Measurements from ENCODE around the gene RBM5. TPM values are rescaled to one million over a fixed set of nuclear protein-coding genes. Genes with fewer than 3 reads are reported as not detected.

The RBM5 gene
- total RNA-seq, 1 donor from 2014 or later = 204 TPM

DNA sequence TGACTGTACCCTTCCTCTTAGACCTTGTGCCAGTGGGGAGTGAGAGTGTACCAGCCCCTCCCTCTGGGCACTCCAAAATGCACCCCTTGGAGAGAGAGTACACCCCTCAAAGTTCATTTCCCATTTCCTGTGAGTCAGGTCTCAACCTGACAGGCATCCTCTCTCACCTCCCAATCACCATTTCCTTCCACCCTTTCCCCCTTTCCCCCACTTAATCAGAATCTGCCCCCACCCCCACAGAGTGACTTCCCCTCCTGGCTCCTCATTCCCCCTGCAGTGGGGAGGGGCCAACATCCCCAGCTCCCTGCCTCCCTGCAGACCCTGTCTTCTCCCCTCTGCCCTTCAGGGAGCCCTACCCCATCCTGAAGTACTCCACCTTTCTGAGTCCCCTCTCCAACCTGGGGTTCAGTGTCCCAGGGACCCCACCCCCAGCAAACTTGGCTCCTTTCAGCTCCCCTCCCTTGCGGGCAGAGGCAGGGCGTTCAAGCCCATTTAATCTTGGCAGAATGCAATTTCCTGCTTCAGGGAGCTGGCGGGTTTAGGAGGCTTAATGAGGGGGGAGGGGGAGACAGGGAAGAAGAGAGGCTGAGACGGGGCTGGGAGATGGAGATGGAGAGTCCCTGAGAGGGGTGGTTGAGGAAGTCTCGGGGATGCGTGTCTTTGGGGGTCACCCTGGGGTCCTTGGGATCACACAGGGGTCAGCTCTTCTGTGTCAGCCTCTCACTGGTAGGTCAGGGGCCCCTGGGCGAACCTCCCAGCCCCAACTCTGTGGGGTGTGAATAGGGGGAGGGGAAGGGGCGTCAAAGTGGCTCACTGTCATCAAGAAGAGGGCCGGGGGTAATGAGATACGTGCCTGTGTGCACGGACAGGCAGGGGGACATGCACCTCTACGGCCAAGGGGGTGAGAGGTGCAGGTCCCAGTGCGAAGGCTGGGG, 49.8 kb downstream of the RBM5 start:
- DNase-seq = peak; percentile 71

DNA sequence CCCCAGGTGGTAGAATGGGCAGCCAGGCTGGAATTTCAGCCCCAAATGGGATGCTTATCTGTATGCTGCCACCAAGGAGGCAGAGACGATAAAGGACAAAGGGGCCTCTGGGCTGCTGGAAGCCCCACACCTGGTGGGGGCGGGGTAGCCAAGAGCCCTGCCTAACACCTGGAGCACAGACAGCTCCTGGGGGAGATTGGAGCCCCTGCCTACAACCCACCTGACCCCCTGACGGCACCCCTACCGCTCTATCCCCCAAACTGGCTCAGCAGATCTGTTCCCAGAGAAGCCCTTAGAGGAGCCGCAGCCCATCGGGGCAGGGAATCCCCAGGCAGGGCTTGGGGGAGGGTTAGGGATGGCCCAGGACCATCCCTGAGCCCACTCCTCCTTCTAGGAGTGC, 50.6 kb downstream of the RBM5 start:
- no peak for DNase-seq

DNA sequence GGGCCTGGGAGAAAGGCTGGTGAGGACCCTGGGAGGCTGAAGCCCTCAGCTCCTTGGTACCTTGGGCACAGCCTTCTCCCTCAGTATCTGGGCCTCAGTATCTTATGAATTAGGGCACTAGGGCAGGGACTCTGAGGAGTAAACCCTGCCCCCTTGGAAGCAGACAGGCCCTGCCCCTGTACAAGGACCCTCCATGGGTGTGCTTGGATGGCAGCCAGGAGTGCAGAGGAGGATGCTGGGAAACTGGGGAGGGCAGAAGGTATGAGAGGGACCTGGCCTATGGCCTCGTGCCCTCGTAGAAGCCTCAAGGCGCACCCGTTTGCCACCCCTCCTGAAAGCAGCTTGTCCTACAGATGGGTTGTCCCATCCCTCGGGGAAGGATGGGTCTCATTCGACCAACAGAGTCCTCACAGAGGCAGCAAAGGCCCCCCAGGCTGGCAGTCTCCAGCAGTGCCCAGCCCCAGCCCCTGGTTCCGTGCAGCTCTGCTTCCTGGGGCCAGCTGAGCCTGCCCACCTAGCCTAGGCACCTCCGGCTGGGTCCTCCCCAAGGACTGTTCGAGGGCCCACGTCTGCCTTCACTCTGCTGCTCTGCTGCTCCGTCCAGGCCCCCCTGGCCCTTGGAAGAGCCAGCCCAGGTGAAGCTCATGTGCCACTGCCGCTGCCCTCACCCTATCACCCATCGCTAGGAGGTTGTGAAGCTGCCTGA, 51.2 kb downstream of the RBM5 start:
- DNase-seq = no peak

DNA sequence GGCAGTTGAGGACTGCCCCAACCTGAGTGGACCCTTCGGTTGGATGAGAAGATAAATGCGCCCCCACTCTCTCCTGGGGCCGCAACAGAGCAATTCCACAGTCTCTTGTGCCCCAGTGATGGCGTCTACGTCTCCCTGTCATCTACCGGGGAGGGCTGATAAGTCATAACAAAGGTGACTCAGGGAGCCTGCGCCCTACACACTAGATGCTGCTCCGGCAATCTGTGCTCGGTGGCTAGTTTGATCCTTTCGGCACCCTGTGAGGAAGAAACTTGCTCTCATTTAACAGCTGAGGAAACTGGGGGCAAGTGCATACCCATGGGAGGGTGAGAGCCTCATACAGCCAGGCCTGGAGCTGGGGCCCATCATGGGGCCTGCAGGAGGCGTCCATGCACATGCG, 52.3 kb downstream of the RBM5 start:
- no peak for DNase-seq

DNA sequence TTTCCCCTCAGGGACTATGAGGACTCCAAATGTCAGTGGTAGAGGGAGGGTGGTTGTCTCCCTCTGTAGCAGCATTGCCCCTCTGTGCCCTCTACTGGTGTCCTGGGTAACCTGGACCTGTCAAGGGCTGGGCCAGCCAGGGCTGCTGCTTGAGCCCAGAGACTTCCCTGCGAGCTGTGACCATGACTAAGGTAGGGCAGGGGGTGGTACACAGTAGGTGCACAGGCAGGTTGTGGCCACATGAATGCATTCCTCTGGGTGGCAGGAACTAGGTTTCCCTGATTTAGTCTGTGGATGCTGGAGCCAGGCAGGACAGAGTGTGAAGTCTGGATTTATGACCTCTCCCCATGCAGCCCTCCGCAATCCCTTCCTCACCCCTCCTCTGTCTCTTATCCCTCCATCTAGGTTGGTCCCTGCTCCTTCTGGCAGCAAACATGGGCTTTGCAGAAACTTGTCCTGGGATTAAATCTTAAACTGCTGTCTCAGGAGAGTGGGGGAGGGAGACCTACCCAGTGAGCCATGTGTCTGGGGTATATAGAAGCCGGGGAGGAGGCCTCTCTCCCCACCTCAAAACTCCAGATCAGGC, 57.7 kb downstream of the RBM5 start:
- DNase-seq = no peak

DNA sequence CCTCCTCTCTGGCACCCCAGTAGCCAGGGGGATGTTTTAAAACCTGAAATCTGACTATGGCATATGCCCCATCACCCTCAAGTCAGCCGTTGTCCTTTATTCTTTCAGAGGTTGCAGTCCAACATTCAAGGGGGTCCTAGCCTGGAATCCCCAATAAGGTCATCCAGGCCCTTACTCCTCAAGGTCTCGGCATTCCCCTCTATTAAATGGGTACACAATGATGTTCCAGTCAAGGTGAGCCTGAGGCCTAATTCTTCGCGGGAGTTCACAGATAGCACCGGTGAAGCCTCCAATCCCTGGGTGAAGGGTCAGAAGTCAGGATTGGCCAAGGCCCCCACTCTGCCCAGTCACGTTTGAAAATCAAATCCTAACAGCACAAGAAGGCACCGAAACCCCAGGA, 58.3 kb downstream of the RBM5 start:
- DNase-seq = no peak

DNA sequence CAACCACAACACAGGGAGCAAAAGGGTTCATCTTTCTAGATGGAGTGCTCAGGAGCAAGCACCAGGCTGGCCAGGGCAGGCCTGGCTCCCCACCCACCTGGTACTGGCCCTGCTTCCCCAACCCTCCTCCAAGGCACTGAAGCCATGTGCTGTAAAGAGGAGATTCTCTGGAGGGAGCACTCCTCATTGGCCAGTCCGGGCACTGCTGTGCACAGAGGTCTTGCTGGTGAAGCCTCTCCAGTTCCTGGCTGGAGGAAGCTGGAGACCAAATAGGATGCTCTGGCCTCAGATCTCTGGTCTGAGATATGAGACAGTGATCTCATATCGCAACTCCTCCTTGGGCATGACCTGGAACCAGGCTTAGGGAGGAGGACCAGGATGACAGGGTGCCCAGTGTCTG, 58.7 kb downstream of the RBM5 start:
- no peak for DNase-seq

DNA sequence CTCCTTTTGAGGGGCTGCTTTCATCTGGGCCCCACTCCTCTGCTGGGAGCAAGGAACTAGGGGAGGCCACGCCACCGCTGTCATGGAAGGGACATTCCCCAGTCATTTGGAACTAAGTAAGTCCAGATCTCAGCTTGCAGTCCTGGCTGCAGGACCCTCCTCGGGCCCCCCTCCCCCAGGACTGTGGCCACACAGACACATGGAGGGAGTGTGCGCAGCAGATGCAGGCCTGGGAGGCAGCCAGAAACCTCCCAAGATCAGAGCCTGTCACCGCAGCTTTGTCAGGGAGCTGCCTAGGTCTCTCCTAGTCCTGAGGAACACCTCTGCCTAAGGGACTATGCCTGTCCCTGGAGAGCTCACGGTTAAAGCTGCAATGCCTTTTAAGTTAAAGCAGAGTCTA, 59.1 kb downstream of the RBM5 start:
- peak; percentile 87 for DNase-seq

DNA sequence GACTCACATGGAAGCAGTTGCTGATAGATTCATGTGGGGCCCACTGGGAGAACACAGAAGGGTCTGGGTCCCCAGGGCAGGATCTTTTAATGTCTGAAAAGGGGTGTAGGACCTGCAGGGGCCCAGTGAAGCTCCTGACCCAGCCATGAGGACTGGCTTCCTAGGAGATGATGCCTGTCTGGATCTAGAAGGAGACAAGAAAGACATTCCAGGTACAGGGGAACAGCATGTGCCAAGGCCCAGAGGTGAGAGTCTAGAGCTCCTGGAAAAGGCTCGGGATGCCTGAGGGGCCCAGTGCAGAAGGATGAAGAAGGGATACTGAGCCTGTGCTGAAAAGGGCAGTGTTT, 61.7 kb downstream of the RBM5 start:
- DNase-seq = no peak

DNA sequence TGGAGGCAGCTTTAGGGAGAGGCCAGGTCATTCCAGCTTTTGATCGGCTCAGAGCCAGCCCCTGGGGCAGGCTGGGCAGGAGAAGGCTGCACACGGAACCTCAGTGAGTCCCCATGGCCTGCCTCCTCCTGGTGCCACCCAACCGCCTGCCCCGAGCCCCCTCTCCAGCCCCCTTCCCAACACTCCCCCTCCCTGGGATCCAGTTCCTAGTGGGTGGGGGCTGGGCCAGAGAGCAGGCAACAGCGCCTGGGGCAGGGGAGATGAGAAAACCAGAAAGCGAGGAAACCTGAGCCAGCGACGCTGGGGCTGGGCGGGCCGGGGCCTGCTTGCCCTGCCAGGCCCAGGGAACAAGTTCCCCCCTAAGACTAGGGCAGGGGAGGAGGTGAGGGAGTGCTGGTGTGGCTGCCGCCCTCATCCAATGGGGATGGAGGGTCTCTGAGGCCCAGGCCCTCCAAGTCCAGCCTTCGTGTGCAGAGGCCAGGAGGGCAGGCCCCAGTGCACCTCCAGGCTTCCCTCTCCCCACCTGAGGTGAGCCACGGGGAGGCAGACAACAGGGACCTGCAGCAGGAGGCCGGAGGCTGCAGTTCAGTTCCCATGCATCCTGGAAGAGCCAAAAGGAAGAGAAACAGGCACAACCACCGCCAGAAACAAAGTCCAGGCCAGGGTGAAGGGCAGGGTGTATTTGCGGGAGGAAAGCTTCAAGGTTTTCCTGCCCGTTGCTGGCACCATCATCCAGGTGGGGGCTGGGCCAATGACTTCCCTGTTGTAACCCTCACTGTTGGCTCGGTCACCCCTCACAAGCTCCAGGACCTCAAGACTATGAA, 62.4 kb downstream of the RBM5 start:
- peak; percentile 90 for DNase-seq

DNA sequence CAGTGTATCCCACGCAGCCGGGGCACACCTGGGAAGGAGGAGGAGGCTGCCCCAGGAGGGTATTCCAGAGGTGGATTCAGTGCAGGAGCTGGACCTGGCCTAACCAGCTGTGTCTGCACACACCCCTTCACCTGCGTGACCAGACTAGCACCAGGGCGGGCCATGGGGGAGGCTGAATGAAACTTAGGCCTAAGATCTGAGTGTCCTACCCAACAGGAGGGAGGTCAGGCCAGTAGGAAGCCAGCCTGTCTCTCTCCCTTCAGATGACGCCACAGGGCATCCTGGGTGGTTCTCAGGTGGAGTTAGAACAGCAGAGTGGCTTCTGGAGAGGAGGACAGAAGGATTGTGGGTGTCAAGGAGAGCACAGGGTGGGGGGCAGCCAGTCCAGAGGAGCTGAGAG, 63.0 kb downstream of the RBM5 start:
- DNase-seq = no peak

DNA sequence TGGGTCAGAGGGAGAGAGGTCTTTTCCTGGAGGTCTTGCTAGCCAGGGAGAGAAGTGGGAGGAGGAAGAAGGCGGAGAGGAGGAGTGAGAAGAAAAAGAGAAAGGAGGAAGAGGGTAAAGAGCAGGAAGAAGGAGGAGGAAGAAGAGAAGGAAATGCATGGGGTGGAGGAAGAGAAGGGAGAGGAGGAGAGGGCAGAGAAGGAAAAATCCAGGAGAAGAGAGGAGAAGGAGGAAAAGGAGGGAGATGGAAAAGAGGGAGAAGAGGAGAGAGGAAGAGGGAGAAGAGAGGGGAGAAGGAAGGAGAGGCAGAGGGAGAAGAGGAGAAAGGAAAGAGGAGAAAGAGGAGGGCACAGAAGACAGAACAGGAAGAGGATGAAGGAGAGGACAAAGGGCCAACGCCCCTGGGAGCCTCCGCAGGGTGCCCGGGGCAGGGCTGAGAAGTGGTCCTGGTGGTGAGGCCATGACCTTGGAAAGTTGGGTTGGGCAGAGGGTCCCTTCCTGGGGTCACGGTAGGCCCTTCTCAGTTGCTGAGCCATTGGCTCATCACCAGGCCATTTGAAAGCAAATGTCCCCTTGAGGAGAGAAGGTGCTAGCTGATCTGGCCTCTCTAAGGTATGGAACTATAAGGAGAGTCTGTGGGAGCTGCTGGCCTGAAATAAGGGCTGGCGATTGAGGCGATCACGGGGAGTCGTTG, 65.2 kb downstream of the RBM5 start:
- DNase-seq = no peak

DNA sequence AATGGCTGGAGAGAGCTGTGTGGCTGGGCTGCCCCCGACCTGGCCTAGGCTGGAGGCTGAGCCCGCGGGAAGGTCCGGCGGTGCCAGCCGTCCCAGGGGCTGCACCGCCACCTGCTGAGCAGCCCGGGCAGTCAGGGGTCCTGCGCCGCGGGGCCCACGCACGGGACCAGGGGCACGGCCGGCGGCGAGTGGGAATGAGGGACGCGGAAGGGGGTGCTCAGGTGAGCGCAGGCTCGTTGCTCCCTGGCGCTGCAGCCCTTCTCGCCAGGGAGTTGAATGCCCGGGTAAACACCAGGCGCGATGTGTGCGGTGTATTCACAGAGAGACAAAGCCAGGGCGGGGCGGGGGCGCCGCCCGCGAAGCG, 65.7 kb downstream of the RBM5 start:
- DNase-seq = no peak

DNA sequence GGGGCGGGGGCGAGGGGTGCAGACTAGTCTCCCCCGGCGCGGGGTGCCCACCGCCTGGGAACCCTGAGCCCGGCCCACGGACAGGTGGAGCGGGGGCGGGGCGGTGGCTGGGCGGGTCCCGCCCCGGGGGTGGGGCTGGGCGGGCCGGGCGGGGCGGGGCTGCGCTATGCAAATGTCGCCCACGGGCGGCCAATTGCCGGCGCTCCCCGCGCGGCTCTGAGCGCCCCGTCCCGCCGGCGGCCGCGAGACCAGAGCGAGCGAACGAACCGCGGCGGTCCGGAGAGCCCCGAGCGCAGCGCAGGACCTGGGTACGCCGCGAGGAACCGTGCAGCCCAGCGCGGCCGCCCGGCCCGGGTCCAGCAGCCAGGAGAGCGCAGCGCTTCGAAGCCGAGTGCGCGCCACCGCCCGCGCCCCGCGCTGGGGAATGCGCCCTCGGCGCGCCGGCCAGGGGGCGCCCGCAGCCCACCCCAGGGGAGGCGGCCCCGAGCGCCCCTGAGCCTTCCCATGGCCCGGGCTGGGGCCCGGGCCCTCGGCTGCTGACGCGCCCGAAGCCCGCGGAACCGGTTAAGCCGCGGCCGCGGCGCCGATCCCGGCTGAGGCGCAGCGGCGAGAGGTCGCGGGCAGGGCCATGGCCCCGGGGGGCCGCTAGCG, 66.2 kb downstream of the RBM5 start, which contains the start of gene SEMA3F:
Gene SEMA3F, plus strand, starts transcription at position 485 of the 651 bp plus-strand sequence. CDS start 4,299 bp downstream, outside the sequence.
- DNase-seq = peak; percentile 84

DNA sequence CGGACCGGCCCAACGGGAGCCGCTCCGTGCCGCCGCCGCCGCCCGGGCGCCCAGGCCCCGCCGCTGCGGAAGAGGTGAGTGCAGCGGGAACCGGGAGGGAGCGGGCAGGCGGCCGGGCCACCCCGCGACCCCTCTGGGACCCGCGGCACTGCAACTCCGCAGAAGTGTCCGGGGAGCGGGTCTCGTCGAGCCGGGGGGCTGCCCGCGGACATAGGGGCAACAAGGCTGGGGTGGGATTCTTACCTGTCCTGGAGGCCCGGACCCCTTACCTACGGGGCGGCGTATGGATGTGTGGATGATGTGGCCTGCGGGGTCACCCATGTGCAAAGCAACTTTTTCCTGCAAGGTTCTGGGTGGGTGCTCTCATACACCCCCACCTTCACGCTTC, 66.8 kb downstream of the RBM5 start:
- DNase-seq = no peak

DNA sequence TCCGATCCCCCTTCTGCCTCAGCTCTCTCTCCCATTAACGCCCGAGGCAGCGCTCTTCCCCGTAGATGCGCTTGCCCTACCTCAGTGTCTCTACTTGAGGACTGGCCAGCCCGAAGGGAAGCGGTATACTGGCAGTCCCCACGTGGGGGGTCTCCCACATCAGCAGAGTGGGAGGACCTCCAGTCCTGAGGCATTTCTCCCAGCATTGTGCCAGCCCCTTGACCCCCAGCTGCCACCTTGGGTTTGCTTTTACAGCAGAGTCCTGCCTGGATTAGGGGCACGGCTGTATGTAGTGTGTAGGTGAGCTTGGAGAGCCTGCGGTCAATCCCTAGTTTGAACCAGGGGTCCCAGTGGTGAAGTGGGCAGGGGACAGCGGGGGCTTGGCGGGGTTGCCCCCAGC, 67.2 kb downstream of the RBM5 start:
- DNase-seq = no peak

DNA sequence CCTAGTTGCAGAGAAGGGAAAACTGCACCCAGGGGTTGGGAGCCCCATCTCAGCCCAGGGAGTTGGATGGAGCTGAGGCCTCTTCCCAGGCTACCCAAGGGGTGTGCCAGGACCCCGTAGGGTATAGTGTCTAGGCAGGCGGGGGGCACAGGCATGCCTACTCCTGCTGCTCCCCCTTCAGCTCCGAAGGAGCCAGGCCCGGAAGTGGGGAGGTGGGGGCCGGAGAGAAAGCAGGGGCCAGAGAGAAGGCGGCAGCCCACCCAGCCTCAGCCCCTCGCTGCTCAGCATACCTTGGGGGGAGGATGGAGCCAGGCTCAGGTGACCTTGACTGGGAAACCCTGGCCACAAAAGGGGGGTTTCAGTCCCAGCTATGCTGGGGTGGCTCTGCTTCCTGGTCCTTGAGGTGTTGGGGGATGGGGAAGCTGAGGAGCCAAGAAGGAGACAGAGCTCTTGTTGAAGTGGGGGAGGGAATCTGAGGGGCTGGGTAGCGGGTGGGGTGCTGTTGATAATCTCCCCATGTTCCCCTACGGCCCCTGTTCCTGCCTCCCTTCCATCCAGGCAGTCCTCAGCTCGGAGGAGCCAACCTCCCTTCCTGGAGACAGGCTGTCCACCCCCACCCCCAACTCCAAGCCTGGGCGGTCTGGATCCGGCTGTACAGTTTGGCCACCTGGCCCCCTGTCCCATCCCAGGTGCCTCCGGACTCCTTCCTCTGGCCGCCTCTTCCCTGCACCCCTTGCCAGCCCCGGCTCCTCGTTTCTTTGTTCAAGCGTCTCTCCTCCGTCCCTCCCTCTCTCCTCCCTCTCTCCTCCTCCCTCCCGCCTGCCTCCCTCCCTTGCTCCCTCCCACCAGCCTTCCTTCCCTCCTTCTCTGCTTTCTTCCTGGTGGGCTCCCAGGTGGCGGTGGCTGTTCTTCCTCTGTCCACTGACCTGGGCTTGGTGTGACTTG, 68.1 kb downstream of the RBM5 start:
- peak; percentile 76 for DNase-seq

DNA sequence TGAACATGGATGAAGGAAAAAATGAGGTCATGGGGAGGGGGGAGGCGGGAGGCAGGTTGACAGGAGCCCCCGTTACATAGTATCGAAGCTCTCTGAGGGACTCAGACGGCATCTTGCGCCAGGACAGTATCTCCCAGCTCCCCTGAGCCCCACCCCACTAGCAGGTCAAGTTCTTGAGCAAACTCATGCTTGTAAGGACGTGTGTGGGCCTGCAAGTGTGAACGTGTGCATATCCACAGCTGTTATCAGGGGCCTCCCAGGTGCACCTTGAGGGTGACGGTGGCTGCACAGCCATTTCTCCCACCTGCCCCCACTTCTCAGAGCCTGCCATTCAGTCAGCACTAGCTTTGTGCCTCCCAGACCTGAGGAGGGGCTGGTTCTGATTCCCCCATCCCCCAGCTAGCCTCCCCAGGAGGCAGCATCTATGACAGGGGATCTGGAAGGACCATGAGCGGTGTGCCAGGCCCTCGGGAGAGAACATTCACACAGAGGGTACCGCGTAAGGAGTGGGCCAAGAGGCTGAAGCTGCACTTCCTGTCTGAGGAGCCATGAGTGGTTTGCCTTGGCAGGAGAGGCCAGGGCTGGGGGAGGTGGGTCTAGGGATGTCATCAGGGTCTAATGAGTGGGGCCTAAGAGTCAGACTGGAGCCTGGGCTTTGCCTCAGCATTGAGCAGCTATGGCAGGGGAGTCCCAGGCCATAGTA, 69.3 kb downstream of the RBM5 start:
- DNase-seq = peak; percentile 55

DNA sequence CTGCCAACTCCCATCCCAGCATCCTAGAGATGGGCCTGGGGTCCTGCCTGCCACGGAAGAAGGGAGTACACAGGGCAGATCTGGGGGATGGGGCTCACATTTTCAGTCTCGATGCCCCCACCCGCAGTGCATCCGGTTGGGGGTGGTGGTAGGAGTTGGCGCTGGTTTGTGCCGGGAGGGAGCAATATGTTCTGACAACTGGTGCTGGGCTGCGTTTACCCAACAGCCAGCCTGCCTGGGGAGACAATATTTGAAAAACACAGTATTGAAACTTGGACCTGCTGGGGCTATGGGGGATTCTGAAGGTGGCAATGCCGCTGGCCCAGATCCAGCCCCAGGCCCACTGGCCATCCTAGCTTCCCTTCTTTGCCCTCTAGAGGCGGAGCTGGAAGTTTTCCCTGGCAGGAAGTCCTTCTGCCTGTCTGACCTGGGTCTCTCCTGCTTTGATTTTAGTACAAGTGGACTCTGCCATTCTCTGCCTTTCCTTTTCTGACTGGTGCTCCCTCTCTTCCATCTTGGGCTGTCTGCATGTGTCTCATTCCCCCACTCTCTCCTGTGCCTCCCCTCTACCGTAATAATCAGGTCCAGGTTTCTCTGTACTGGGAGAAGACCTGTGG, 69.9 kb downstream of the RBM5 start:
- no peak for DNase-seq

Data from tongue (tissue), 2 donors.